HG02840 (cell line): ENCODE data around the gene NUP98.
"Not testable (repeated sequence)": the region's sequence is repeated elsewhere in the genome, so short reads cannot be mapped to it uniquely, and the experiment has no call there.

ENCODE experiments used
- ATAC-seq: cut with Tn5 transposase; IDR thresholded peaks from one replicate; pipeline ENCODE4 v1.9.1; 2021; ENCODE audit warnings: mild to moderate bottlenecking, moderate library complexity, moderate number of reproducible peaks; ENCODE audit not compliant: unreplicated experiment, low FRiP score

Gene NUP98

DNA sequence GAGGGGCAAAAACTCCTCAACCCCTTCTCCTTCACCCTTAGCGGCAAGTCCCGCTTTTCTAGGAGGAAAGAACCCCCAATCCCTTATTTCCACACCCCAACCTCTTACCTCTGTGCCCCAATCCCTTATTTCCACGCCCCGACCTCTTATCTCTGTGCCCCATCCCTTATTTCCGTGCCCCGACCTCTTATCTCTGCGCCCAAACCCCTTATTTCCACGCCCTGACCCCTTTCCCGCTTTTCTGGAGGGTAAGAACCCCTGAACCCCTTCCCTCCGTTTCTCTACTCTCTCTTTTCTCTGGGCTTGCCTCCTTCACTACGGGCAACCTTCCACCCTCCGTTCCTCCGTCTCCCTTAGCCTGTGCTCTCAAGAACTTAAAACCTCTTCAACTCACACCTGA, 148.5 kb downstream of the NUP98 start:
- ATAC-seq: not testable (repeated sequence)

GRCh38 chr11:3645552-3645951, 151.8 kb downstream of the NUP98 start:
- ATAC-seq: no peak

DNA sequence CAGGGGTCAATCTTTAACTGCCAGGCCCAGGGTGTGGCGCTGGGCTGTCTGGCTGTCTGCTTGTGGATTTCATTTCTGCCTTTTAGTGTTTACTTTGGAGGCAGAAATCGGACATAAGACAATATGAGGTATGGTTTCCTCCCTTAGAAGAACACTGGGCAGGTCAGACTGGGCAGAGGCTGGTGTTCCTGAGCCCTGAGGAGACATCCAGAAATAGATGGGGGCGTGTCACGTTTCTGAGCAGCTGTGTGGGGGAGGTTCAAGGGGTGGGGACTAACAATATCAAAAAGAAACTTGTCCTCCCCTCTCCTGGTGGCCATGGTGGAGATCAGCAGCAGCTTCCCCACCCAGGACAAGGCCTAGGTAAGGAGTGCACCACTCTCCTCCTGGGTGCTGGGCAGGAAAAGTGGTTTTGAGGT, 152.5 kb downstream of the NUP98 start, which contains the start of gene ART1:
Gene ART1 (plus strand): TSS at position 312 of the 419 bp plus-strand sequence. CDS start 14,086 bp downstream, outside the sequence.
- ATAC-seq: no peak

- not testable (repeated sequence) for ATAC-seq
These were observed 154.2 kb downstream of the NUP98 start for GRCh38 chr11:3643102-3643546.

DNA sequence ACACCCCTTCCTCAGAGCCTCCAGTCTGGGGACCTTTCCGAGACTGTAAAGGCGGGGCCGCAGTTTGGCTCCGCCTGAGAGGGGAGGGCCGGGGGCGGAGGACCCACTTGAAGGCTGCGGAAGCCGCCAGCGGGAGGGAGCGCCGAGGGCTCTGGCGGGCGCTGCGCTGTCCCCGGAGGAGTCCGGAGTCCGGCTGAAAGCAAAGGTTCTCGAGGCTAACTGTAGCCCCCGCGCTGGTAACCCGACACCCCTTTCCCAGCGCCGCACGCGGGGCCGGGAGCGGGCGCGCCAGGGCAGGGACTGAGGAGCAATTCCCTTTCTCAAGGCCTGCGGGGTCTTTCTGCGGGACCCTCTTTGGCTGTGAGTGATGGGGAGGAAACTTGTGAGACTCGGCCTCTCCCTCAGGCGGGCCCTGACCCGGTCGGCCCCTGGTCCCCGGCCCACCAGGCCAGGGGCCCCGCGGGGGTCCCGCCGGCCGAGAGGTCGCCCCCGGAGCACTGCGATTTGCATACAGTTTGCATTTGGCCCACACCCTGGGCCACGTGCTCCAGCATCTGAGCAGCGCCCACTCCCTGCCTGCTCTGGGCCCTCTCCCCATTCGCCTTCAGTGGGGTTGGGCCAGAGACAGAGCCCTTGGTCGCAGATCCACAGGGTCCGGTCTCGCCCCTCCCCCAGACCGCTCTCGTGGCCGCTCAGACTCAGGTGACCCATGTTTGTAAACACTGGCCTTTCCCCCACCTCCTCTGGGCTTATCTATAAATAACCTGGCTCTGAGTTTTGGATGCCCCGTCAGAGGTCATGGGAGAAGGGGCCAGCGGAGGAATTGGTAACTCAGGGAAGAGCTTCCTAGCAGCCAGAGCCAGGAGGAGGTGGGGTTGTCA, 155.0 kb downstream of the NUP98 start:
- ATAC-seq: no peak

DNA sequence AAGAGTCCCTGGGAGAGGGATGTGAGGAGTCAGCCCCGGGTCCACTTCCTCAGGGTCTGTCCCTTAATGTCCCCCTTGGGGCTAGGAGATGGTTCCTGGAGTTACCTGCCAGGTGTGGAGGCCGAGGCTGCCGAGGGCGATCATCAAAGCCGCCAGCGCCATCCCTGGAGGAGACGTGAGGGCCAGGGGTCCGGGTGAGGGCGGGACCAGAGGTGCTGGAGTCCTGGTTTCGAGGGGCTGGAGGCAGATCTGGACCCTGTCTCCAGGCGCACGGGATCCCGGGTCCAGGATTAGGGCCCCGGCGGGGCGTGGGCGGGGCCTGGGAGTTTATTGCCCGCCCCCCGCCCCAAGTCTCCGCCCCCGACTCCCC, 155.7 kb downstream of the NUP98 start, which contains the start of gene ART5:
Gene ART5 (minus strand): TSS at position 292 of the 370 bp plus-strand sequence. CDS start 130 bp downstream, at position 162.
- ATAC-seq: no peak

- no peak for ATAC-seq
These were observed 156.2 kb downstream of the NUP98 start for GRCh38 chr11:3641191-3641590.

DNA sequence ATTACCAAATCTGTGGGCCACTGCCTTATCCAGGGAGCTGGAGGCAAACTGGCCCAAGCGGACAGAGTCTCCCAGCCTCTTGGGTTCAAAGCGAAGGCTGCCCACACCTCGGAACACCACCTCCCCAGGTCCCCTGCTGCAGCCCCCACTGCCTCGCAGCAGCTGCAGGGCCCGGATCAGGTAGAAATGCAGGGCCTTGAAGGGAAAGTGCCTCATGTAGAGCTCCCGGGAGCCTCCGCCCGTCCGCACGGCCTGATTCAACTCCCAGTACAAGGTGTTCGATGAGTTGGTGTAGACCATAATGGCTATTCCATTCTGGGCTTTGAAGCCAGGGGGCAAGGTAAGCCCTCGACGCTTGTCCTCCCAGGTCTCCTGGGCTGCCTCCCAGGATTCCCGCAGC, 157.5 kb downstream of the NUP98 start:
- ATAC-seq: no peak

DNA sequence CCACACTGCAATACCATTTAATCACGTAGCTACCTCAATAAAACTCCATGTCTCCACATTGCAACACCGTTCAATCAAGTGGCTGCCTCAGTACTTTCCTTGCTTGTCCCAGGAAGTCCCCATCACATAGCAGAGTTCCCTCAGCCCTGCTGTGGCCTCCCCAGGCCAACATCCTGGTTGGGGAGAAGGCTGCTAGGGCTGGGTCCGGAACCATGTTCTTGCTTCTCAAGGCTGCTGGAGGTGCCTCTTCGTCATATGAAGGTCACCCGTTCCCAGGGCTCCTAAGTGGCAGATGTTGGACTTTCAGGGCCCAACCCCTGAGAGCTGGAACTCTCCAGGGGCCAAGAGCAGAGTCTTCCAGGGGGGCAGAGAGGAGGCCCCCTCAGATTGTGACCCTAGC, 158.8 kb downstream of the NUP98 start:
- ATAC-seq: no peak

GRCh38 chr11:3637201-3637600, 160.2 kb downstream of the NUP98 start:
- no peak for ATAC-seq

- no peak for ATAC-seq
These were observed 161.5 kb downstream of the NUP98 start for GRCh38 chr11:3635641-3636375.

DNA sequence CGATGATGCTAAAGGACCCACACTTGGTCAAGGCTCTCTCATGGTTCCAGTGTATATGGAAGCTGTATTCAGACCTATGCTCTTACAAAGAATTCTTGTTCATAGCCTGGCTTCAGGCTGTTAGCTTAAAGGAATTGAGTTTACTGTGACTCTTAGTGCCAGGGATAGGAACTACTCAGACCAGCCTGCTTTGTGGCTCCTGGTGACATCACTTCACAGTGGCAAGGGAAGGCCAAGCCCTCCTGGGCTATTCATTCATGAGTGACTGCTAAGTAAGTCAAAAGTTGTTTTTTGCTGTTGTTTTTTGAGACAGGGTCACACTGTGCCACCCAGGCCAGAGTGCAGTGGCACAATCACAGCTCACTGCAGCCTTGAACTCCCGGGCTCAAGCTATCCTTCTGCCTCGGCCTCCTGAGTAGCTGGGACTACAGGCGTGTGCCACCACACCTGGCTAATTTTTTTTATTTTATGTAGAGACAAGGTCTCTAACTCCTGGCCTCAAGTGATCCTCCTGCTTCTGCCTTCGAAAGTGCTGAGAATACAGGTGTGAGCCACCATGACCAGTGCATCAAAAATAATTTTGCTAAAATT, 165.2 kb downstream of the NUP98 start:
- ATAC-seq: no peak

DNA sequence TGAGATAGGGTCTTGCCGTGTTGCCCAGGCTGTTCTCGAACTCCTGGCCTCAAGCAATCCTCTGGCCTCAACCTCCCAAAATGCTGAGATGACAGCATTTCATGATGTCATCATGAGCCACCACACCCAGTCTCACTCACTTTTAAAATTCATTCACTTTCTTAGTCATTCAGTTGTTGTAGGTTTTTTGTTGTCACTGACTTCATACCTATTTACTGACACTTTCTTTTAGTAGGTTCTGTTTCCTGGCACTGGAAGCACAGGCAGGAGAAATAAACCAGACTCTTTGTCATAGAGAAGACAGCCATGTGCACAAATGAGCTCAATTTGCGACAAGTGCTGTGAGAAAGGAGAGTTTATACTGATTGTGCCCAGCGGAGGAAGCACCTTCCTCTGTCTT, 166.0 kb downstream of the NUP98 start:
- ATAC-seq: no peak

- no peak for ATAC-seq
These were observed 170.1 kb downstream of the NUP98 start for GRCh38 chr11:3627291-3627690.

GRCh38 chr11:3626250-3626960, 170.9 kb downstream of the NUP98 start:
- ATAC-seq: no peak
